Skin epidermis (tissue), 12 donors: ENCODE data around the gene NT5DC2.

Experiments
- H3K27ac ChIP-seq, 21 experiments: fragments of 200-600 bp; sonication (generic) in 11 of 21; one replicate each; pipeline ENCODE4 v1.5.0; 2020; ENCODE audit warnings: mild to moderate bottlenecking in 3 of 21, inconsistent platforms in 2 of 21, moderate library complexity in 2 of 21
- H3K4me3 ChIP-seq, 7 experiments: fragments of 200-600 bp; sonication (generic) in 2 of 7; one replicate each; pipeline ENCODE4 v1.5.0; 2020; ENCODE audit warnings: inconsistent platforms in 2 of 7, mild to moderate bottlenecking in 2 of 7, moderate library complexity in 1 of 7

NT5DC2 gene

GRCh38 chr3:52517796-52518722 is 15.6 kb downstream of the NT5DC2 start:
- H3K27ac ChIP-seq, result no peak overlapping the region
- H3K4me3 ChIP-seq, result peak overlapping the region in 1 of 7 experiments; percentile 14

GRCh38 chr3:52516509-52517195 is 17.0 kb downstream of the NT5DC2 start:
- Histone ChIP-seq H3K4me3 (no peak overlapping the region), H3K27ac (no peak overlapping the region)

GRCh38 chr3:52515192-52515591 is 18.5 kb downstream of the NT5DC2 start:
- H3K4me3 ChIP-seq, result no peak overlapping the region
- no peak overlapping the region for H3K27ac ChIP-seq

GRCh38 chr3:52514576-52514975 is 19.1 kb downstream of the NT5DC2 start:
- Histone ChIP-seq H3K4me3 (no peak overlapping the region), H3K27ac (no peak overlapping the region)

- Histone ChIP-seq H3K4me3 (no peak overlapping the region), H3K27ac (no peak overlapping the region)
Measured at GRCh38 chr3:52513281-52513680, 20.4 kb downstream of the NT5DC2 start.

- Histone ChIP-seq H3K4me3 (no peak overlapping the region), H3K27ac (no peak overlapping the region)
Measured at GRCh38 chr3:52512727-52513126, 20.9 kb downstream of the NT5DC2 start.

GRCh38 chr3:52512105-52512504 is 21.6 kb downstream of the NT5DC2 start:
- no peak overlapping the region for H3K4me3 ChIP-seq
- H3K27ac ChIP-seq, result no peak overlapping the region

GRCh38 chr3:52511509-52511908 is 22.1 kb downstream of the NT5DC2 start:
- Histone ChIP-seq H3K27ac (no peak overlapping the region), H3K4me3 (no peak overlapping the region)

GRCh38 chr3:52509753-52510328 is 23.8 kb downstream of the NT5DC2 start:
- Histone ChIP-seq H3K4me3 (no peak overlapping the region), H3K27ac (no peak overlapping the region)

- Histone ChIP-seq H3K4me3 (no peak overlapping the region), H3K27ac (no peak overlapping the region)
Measured at GRCh38 chr3:52507359-52507758, 26.3 kb downstream of the NT5DC2 start.

GRCh38 chr3:52506266-52506966 is 27.2 kb downstream of the NT5DC2 start:
- Histone ChIP-seq H3K27ac (no peak overlapping the region), H3K4me3 (no peak overlapping the region)

- H3K27ac ChIP-seq, result no peak overlapping the region
Measured at GRCh38 chr3:52504977-52505376, 28.7 kb downstream of the NT5DC2 start.

GRCh38 chr3:52503788-52504424 is 29.8 kb downstream of the NT5DC2 start:
- no peak overlapping the region for H3K27ac ChIP-seq
- no peak overlapping the region for H3K4me3 ChIP-seq

More at GRCh38 chr3:52504977-52505376, 28.7 kb downstream of the NT5DC2 start:
- no peak overlapping the region for H3K4me3 ChIP-seq

- Histone ChIP-seq H3K27ac (no peak overlapping the region), H3K4me3 (no peak overlapping the region)
Measured at GRCh38 chr3:52502808-52503350, 30.8 kb downstream of the NT5DC2 start.

- Histone ChIP-seq H3K4me3 (no peak overlapping the region), H3K27ac (no peak overlapping the region)
Measured at GRCh38 chr3:52502001-52502400, 31.7 kb downstream of the NT5DC2 start.

- no peak overlapping the region for H3K4me3 ChIP-seq
Measured at GRCh38 chr3:52501046-52501445, 32.6 kb downstream of the NT5DC2 start.

GRCh38 chr3:52498137-52499054 is 35.3 kb downstream of the NT5DC2 start:
- no peak overlapping the region for H3K4me3 ChIP-seq
- peak overlapping the region in 18 of 21 experiments; percentile 0 to 79 (median 50) for H3K27ac ChIP-seq

More at GRCh38 chr3:52501046-52501445, 32.6 kb downstream of the NT5DC2 start:
- H3K27ac ChIP-seq, result no peak overlapping the region
